PC-3 (cell line): ENCODE results near the gene FAM131C.
"Not testable (repeated sequence)": the region's sequence is repeated elsewhere in the genome, so short reads cannot be mapped to it uniquely, and the experiment has no call there.

Source experiments
- EZH2 ChIP-seq: fragments of 300-600 bp; sonication (generic); IDR thresholded peaks from one replicate; pipeline ENCODE4 v1.6.1; 2017; ENCODE audit warnings: antibody characterized with exemption, mild to moderate bottlenecking, low read length; ENCODE audit not compliant: unreplicated experiment
- EZH2phosphoT487 ChIP-seq: fragments of 300-600 bp; sonication (generic); IDR thresholded peaks from 2 replicates; pipeline ENCODE4 v1.6.1; 2018; ENCODE audit warnings: mild to moderate bottlenecking, antibody characterized with exemption, low read length, borderline replicate concordance
- TF ChIP-seq, protein P1 (sequence below): fragments of 300-600 bp; sonication (generic); conservative IDR thresholded peaks from 2 replicates; pipeline ENCODE4 v1.5.1; 2017; ENCODE audit warnings: antibody characterized with exemption, low read depth, mild to moderate bottlenecking, low read length

DNA sequence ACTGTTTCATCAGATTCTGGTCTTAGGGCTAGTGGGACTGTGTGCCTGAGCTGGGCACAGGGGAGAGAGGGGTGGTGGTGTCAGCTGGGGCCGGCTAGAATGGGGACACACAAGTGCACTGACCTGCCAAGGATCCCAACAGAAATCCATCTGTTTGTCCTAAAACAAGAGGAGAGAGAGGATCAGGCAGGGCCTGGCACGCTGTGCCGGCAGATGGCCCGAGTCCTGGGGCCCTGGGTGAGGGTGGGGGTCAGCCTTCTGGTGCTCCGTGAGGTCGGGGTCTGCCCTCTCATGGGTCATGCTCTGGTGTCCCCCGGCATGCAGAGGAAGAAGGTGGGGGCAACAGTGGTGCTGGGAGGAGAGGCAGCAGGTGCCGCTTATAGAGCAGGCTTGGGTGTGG is 33.6 kb downstream of the FAM131C start:
- TF ChIP-seq, protein P1, sequence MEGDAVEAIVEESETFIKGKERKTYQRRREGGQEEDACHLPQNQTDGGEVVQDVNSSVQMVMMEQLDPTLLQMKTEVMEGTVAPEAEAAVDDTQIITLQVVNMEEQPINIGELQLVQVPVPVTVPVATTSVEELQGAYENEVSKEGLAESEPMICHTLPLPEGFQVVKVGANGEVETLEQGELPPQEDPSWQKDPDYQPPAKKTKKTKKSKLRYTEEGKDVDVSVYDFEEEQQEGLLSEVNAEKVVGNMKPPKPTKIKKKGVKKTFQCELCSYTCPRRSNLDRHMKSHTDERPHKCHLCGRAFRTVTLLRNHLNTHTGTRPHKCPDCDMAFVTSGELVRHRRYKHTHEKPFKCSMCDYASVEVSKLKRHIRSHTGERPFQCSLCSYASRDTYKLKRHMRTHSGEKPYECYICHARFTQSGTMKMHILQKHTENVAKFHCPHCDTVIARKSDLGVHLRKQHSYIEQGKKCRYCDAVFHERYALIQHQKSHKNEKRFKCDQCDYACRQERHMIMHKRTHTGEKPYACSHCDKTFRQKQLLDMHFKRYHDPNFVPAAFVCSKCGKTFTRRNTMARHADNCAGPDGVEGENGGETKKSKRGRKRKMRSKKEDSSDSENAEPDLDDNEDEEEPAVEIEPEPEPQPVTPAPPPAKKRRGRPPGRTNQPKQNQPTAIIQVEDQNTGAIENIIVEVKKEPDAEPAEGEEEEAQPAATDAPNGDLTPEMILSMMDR, result not testable (repeated sequence)
- not testable (repeated sequence) for TF ChIP-seq EZH2, EZH2phosphoT487
